Neural cell (in vitro differentiated cells): ENCODE measurements around the gene PCYT1A.

ENCODE experiments used
- CTCF ChIP-seq: fragments of 450-650 bp; IDR thresholded peaks from 2 replicates; pipeline ENCODE4 v1.5.1; 2014; ENCODE audit warnings: antibody characterized with exemption, mild to moderate bottlenecking, moderate library complexity; ENCODE audit not compliant: poor library complexity, severe bottlenecking
- EZH2 ChIP-seq: fragments of 200-600, 300-800 bp; shearing (Covaris generic), sonication (generic); IDR thresholded peaks from 2 replicates; pipeline ENCODE4 v1.6.1; 2014; ENCODE audit warnings: antibody characterized with exemption, low read length, borderline replicate concordance, mild to moderate bottlenecking; ENCODE audit not compliant: insufficient read depth, poor library complexity, severe bottlenecking
- MXI1 ChIP-seq: fragments of 450-650 bp; conservative IDR thresholded peaks from 2 replicates; pipeline ENCODE4 v1.6.1; 2014; ENCODE audit warnings: antibody characterized with exemption, mild to moderate bottlenecking; ENCODE audit not compliant: poor library complexity, severe bottlenecking
- POLR2AphosphoS5 ChIP-seq: IDR thresholded peaks from 2 replicates; pipeline ENCODE4 v1.6.1; 2012
- REST ChIP-seq: IDR thresholded peaks from 2 replicates; pipeline ENCODE4 v1.6.1; 2012; ENCODE audit warnings: borderline replicate concordance
- TAF1 ChIP-seq: IDR thresholded peaks from 2 replicates; pipeline ENCODE4 v1.6.1; 2012; ENCODE audit warnings: low read depth

DNA sequence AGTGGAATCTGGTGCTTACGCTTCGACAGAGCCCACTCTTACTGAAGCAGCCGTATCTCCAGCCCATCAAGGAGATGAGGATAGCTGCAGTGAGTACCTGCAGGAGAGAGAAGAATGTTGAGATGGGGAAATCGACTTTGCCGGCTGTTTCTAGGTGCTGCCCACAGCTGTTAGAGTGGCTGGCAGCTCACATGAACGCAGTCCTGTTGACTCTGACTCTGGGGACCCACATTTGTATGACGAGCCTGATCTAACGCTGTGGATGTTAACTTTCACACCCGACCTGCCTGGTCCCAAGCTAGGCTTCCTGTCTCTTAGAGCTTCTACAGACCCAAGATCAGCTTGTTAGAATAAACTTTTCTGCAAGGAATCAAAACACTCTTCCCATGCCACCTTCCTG lies 39.4 kb upstream of the PCYT1A start:
- TF ChIP-seq TAF1 (no peak), CTCF (no peak), REST (no peak), POLR2AphosphoS5 (no peak), MXI1 (no peak), EZH2 (no peak)
